Head of caudate nucleus (tissue), 42 donors: Measurements from ENCODE around the gene SNURF.
"Not testable (repeated sequence)": the region's sequence is repeated elsewhere in the genome, so short reads cannot be mapped to it uniquely, and the experiment has no call there.

Source experiments
- DNase-seq, 42 donors: peaks; one replicate each; pipeline versions ENCODE4 v3.0.0 to v3.0.0-alpha.2; 2020 to 2021; ENCODE audit warnings: mixed read lengths in 7 of 42
- intact Hi-C: fragments of 100-400 bp; cut with DNase I; formaldehyde crosslinking; loops from one replicate; pipeline ENCODE4 v1.15.0; 2022

Gene SNURF

DNA sequence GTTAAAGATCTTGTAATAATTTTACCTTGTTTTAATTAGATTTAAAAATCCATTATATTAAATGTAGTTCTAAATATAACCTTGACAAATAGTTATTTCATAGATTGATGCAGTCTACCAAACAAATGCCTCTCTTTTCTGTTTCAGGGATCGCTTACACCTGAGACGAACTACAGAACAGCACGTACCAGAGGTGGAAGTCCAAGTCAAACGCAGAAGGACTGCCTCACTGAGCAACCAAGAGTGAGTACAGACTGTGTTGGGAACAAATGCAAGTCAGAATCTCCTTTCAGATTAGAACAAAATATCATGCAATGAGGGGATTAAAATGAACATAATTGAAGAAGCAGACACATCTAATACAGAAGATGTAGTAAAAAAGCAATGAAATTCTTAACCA is 7.2 kb downstream of the SNURF start:
- intact Hi-C loops, result no loop called here
- no peak for DNase-seq

DNA sequence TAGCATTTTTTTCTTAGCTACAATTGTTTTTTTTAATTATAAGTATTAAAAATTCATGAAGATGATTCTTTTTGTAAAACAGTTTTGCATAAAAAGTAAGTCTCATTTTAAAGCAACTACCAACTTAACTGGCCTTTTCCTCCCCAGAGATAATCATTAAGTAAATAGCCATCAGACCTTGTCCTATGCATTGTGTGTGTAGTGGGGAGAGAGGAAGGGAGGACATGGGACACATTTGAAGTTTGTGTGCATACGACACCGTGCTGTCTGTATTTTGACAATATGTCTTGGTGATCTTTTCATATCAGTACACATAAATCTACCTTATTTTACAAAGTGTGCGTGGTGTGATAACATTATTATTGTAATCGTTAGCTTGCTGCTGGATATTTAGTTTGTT is 8.1 kb downstream of the SNURF start:
- intact Hi-C loops, result no loop called here
- DNase-seq, result no peak

DNA sequence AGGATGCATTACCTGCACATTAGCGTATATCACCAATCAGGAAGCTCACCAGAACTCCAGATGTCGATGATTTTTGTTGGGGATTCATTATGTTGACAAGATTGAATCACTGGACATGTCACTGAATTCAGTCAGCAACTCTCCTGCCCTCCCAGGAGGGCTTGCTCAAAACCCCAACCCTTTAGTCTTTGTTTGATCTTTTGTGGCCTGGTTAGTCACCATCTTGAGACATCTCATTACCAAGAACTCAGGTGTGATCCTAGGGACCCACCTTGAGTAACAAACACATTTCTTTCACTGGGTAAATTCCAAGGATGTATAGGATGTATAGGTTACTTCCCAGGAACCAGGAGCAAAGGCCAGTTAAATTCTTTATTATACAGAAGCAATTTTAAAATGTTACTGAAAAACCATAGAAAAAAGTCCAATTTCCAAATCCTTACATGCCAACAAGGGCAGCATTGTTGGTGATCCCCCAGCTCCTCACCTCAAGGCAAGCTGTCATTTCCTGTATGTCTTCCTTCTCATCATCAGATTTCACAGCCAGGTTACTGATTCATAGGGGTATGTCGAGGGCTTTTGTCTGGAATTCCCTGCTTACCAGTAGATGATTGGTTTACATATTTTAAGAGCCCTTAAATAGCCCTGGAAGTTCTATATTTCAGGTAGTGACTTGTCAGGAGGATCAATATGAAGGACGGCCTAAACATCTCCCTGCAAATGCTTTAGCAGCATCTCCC is 11.7 kb downstream of the SNURF start:
- intact Hi-C loops, result no loop called here
- DNase-seq, result no peak

DNA sequence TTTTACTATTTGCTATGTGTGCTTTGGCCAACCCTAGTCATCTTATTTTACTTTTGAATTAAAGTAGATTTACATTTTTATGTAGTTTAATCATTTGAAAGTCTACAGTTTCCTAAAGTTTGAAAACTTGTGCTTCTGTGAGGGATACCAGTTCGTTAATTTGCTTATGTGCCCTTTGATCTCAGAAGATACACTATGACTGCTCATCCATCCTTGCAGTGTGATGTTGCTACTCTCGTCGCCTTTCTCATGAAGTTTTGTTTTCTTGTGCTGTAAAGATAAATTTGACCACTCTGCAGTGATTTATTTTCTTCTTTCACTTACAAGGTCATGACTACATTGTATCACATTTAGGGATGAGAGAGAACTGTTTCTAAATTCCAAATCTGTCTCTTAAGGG is 16.3 kb downstream of the SNURF start:
- no peak for DNase-seq
- intact Hi-C loops, result no loop called here

DNA sequence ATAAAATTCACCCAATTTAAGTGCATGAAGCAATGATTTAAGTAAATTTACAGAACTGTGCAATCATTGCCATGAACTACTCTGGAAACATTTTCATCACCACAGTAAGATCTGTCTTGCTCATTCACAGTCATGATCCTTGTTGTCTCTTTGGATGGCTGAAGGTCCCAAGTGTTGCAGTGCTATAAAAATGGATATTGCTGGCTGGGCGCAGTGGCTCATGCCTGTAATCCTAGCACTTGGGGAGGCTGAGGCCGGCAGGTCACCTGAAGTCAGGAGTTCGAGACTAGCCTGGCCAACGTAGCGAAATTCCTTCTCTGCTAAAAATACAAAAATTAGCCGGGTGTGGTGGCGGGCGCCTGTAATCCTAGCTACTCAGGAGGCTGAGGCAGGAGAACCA is 17.0 kb downstream of the SNURF start:
- intact Hi-C loops, result no loop called here
- DNase-seq, result no peak

DNA sequence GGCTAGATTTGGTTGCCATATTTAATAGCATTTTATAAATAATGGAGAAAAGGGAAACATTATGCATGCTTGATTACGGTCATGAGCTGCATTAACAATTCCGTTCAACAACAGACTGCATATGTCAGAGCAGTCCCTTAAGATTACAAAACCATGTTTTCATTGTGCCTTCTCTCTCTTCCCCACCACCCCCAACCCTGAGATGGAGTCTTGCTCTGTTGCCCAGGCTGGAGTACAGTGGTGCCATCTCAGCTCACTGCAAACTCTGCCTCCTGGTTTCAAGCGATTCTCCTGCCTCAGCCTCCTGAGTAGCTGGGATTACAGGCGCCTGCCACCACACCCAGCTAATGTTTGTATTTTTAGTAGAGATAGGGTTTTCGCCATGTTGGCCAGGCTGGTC is 17.9 kb downstream of the SNURF start:
- DNase-seq, intact Hi-C loops: not testable (repeated sequence)

DNA sequence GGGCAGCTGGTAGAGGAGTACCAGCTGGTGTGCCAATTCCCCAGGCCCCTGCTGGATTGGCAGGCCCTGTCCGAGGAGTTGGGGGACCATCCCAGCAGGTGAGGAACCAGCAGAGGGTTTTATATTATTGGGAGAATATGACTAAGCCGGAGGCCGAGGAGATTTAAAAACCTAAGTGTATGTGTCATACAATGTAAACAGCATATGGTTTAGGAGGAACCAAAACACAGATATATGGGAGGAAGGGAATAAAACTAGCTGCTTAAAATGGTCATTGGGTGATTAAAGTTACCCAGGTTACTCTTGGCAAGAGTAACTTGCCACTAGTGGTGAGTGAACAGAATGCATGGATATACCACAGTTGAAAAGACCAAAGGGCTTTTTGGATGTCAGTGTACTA is 22.1 kb downstream of the SNURF start:
- no peak for DNase-seq
- intact Hi-C loops, result no loop called here

DNA sequence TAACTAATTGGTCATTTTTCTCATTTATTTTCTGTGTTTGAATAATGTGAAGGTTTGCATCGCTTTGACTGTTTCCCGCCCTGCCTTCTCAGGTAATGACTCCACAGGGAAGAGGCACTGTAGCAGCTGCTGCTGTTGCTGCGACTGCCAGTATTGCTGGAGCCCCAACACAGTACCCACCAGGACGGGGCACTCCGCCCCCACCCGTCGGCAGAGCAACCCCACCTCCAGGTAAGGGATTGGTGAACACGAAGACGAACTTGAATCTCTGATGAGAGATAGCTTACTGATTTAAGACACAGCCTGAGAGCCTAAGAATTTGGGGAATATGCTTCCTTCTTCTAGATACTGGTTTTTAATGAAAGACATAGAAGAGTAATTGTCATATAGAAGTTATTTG is 22.9 kb downstream of the SNURF start:
- no peak for DNase-seq
- intact Hi-C loops, result no loop called here

DNA sequence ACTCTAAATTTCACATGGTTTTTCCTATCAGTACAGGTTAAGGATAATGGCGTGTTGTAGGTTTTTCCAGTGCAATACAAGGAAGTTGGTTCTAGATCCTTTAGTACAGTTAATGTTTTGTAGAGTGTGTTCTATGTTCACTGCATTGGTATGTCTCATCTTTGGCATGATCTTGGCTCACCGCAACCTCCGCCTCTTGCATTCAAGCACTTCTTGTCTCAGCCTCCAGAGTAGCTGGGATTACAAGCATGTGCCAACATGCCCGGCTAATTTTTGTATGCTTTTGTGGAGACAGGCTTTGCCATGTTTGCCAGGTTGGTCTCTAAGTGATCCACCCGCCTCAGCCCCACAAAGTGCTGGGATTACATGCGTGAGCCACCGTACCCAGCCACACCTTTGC is 30.4 kb downstream of the SNURF start:
- no peak for DNase-seq
- intact Hi-C loops, result no loop called here

DNA sequence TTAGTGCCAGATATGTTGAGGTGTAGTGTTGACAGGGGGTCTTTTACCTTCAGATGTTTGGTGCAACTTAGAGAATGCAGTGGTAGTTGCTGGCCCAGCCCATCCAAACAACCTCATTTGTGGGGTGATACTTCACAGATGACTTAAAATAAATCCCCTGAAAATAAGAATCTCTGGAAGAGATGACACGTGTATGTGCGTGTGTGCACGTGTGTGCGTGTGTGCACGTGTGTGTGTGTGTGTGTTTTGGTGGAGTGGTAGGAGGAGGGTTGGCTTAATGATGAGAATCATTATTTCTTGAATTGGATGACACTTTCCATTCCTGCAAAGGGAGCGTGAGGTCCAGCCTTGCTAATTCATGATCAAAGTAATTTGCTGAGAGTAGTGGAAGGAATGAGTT is 31.9 kb downstream of the SNURF start:
- no peak for DNase-seq
- intact Hi-C loops, result no loop called here
